HCT116 (cell line): ENCODE data around the gene CYB5R2. TPM values are rescaled to one million over a fixed set of nuclear protein-coding genes. Genes with fewer than 3 reads are reported as not detected.

Source experiments
- ATAC-seq: fragments of 200-7000 bp; cut with Tn5 transposase; 2 replicates; pipeline ENCODE4 v1.9.1; 2020; ENCODE audit warnings: mild to moderate bottlenecking, moderate library complexity
- BruUV-seq: library from RNA; stranded (reverse); fragments of 400-500 nt; replicated peaks from 2 replicates; lab custom pipeline; 2021; lab: Mats Ljungman, UMichigan
- CTCF ChIA-PET: fragments of 300-600 bp; sonication (Branson Sonifier 250); formaldehyde crosslinking; loops from one replicate; lab custom pipeline; 2021; ENCODE audit warnings: antibody characterized with exemption; lab: Charles Lee
- POLR2A ChIA-PET: fragments of 300-600, 350-600 bp; sonication (Branson Sonifier 250); formaldehyde crosslinking; loops from one replicate; lab custom pipeline; 2021; ENCODE audit warnings: antibody characterized with exemption; lab: Charles Lee
- RAD21 ChIA-PET, 2 experiments: fragments of 300-600 bp; sonication (Branson Sonifier 250); formaldehyde crosslinking; loops; one replicate each; lab custom pipeline; 2023; ENCODE audit warnings: low total read pairs in 2 of 2; ENCODE audit not compliant: uncharacterized antibody in 2 of 2, unreplicated experiment in 2 of 2, low non-redundant PET in 1 of 2; lab: Charles Lee
- DNase-seq: peaks from one replicate; pipeline ENCODE4 v3.0.0-alpha.2; 2010; ENCODE audit warnings: low read depth, low spot score
- H2AFZ ChIP-seq: fragments of 200-600 bp; shearing (Covaris generic), sonication (generic); 2 replicates; pipeline ENCODE4 v1.6.1; 2017; ENCODE audit warnings: low read depth, mixed run types, mixed read lengths, antibody characterized with exemption, low read length; ENCODE audit not compliant: poor library complexity, severe bottlenecking
- H3K27ac ChIP-seq: 2 replicates; pipeline ENCODE4 v1.5.1; 2012; ENCODE audit warnings: low read depth, low read length
- H3K27me3 ChIP-seq: fragments of 200-600 bp; sonication (generic); 2 replicates; pipeline ENCODE4 v1.6.1; 2016; ENCODE audit warnings: mixed run types, low read length, mixed read lengths; ENCODE audit not compliant: insufficient read depth
- H3K36me3 ChIP-seq, 2 experiments: fragments of 200-500 bp in 1 of 2; fragments of 200-600 bp in 1 of 2; sonication (Bioruptor generic) in 1 of 2; sonication (generic) in 1 of 2; 2 replicates each; pipeline versions ENCODE4 v1.5.1 to v1.6.1; 2014 to 2016; ENCODE audit warnings: low read length in 2 of 2, inconsistent platforms in 1 of 2, mixed read lengths in 1 of 2, mixed run types in 1 of 2; ENCODE audit not compliant: insufficient read depth in 2 of 2, control insufficient read depth in 1 of 2
- H3K4me1 ChIP-seq, 2 experiments: fragments of 200-600 bp in 1 of 2; sonication (generic) in 1 of 2; 2 replicates each; pipeline versions ENCODE4 v1.5.1 to v1.6.1; 2012 to 2017; ENCODE audit warnings: low read length in 2 of 2, inconsistent platforms in 1 of 2, mild to moderate bottlenecking in 1 of 2, mixed read lengths in 1 of 2, mixed run types in 1 of 2, moderate library complexity in 1 of 2; ENCODE audit not compliant: insufficient read depth in 2 of 2, control insufficient read depth in 1 of 2
- H3K4me2 ChIP-seq: fragments of 200-600 bp; sonication (generic); 2 replicates; pipeline ENCODE4 v1.6.1; 2017; ENCODE audit warnings: mixed run types, low read length, mixed read lengths
- H3K4me3 ChIP-seq, 2 experiments: fragments of 200-600 bp in 1 of 2; sonication (generic) in 1 of 2; replicated peaks in 1 of 2; 2 replicates each; pipeline ENCODE4 v1.5.1; 2011 to 2016; ENCODE audit warnings: low read length in 2 of 2, control low read depth in 1 of 2, low read depth in 1 of 2, mild to moderate bottlenecking in 1 of 2, mixed read lengths in 1 of 2, mixed run types in 1 of 2
- H3K79me2 ChIP-seq: fragments of 200-600 bp; sonication (generic); 2 replicates; pipeline ENCODE4 v1.6.1; 2017; ENCODE audit warnings: mild to moderate bottlenecking, mixed run types, low read length, moderate library complexity, mixed read lengths; ENCODE audit not compliant: insufficient read depth
- H3K9ac ChIP-seq: fragments of 200-600 bp; sonication (generic); 2 replicates; pipeline ENCODE4 v1.6.1; 2016; ENCODE audit warnings: low read length, mixed read lengths
- H3K9me2 ChIP-seq: fragments of 200-600 bp; sonication (generic), shearing (Covaris generic); 2 replicates; pipeline ENCODE4 v1.6.1; 2017; ENCODE audit warnings: mixed run types, mild to moderate bottlenecking, moderate library complexity; ENCODE audit not compliant: insufficient read depth
- H3K9me3 ChIP-seq, 2 experiments: fragments of 200-500 bp in 1 of 2; fragments of 200-600 bp in 1 of 2; sonication (Bioruptor generic) in 1 of 2; sonication (generic) in 1 of 2; 2 replicates each; pipeline ENCODE4 v1.6.1; 2014 to 2017; ENCODE audit warnings: low read length in 2 of 2, mixed read lengths in 2 of 2, inconsistent platforms in 1 of 2, low read depth in 1 of 2, mild to moderate bottlenecking in 1 of 2, mixed run types in 1 of 2, moderate library complexity in 1 of 2; ENCODE audit not compliant: control insufficient read depth in 1 of 2, insufficient read depth in 1 of 2
- H4K20me1 ChIP-seq: fragments of 200-600 bp; sonication (generic), shearing (Covaris generic); 2 replicates; pipeline ENCODE4 v1.6.1; 2017; ENCODE audit warnings: mixed run types, mild to moderate bottlenecking, moderate library complexity; ENCODE audit not compliant: insufficient read depth
- CBX3 ChIP-seq: IDR thresholded peaks from 2 replicates; pipeline ENCODE4 v1.6.1; 2012; ENCODE audit warnings: low read depth
- CEBPB ChIP-seq: IDR thresholded peaks from 2 replicates; pipeline ENCODE4 v1.6.1; 2012; ENCODE audit warnings: low read depth
- ELF1 ChIP-seq: IDR thresholded peaks from 2 replicates; pipeline ENCODE4 v1.6.1; 2012; ENCODE audit warnings: low read depth, borderline replicate concordance
- FOSL1 ChIP-seq: IDR thresholded peaks from 2 replicates; pipeline ENCODE4 v1.6.1; 2012; ENCODE audit warnings: low read depth
- POLR2A ChIP-seq: IDR thresholded peaks from 2 replicates; pipeline ENCODE4 v1.7.0; 2011; ENCODE audit warnings: borderline replicate concordance; ENCODE audit not compliant: insufficient read depth, insufficient read length; ENCODE audit errors: extremely low read depth
- POLR2AphosphoS5 ChIP-seq: IDR thresholded peaks from 2 replicates; pipeline ENCODE4 v1.6.1; 2011; ENCODE audit warnings: mild to moderate bottlenecking, low read depth, low read length, moderate library complexity
- SIN3A ChIP-seq: IDR thresholded peaks from 2 replicates; pipeline ENCODE4 v1.6.1; 2012; ENCODE audit warnings: low read depth
- SP1 ChIP-seq: IDR thresholded peaks from 2 replicates; pipeline ENCODE4 v1.6.1; 2012; ENCODE audit warnings: low read depth
- SRF ChIP-seq: IDR thresholded peaks from 2 replicates; pipeline ENCODE4 v1.6.1; 2012; ENCODE audit warnings: low read depth
- ZFX ChIP-seq: fragments of 450-650 bp; IDR thresholded peaks from 2 replicates; pipeline ENCODE4 v1.6.1; 2017
- ZNF274 ChIP-seq: fragments of 200-500 bp; sonication (Bioruptor generic); IDR thresholded peaks from 2 replicates; pipeline ENCODE4 v1.6.1; 2014; ENCODE audit warnings: mild to moderate bottlenecking, low read depth, low read length, inconsistent platforms
- intact Hi-C: fragments of 100-400 bp; cut with micrococcal nuclease; formaldehyde crosslinking; loops from 2 replicates; pipeline ENCODE4 v1.10.0; 2022
- total RNA-seq: library from RNA; stranded (reverse); gene quantifications from one replicate; pipeline ENCODE4 v1.2.1, GENCODE V29; 2021; ENCODE audit not compliant: unreplicated experiment
- TF ChIP-seq, protein P1 (sequence below): IDR thresholded peaks from 2 replicates; pipeline ENCODE4 v1.6.1; 2011; ENCODE audit warnings: mild to moderate bottlenecking, low read length, moderate library complexity; ENCODE audit not compliant: insufficient replicate concordance; ENCODE audit errors: extremely low read depth
- TF ChIP-seq, protein P2 (sequence below): IDR thresholded peaks from 2 replicates; pipeline ENCODE4 v1.6.1; 2012
- TF ChIP-seq, protein P3 (sequence below): IDR thresholded peaks from 2 replicates; pipeline ENCODE4 v1.6.1; 2012
- TF ChIP-seq, protein P4 (sequence below), 3 experiments: fragments of 200-600 bp in 1 of 3; sonication (generic) in 1 of 3; IDR thresholded peaks in 2 of 3; conservative IDR thresholded peaks in 1 of 3; 2 replicates each; pipeline ENCODE4 v1.5.1; 2012 to 2017; ENCODE audit warnings: low read depth in 2 of 3, low read length in 2 of 3, antibody characterized with exemption in 1 of 3, borderline replicate concordance in 1 of 3, control low read depth in 1 of 3, mild to moderate bottlenecking in 1 of 3, mixed read lengths in 1 of 3, mixed run types in 1 of 3, moderate library complexity in 1 of 3; ENCODE audit not compliant: insufficient read depth in 1 of 3

Gene CYB5R2
- total RNA-seq, 1 experiment from 2014 or later = 14.4 TPM

DNA sequence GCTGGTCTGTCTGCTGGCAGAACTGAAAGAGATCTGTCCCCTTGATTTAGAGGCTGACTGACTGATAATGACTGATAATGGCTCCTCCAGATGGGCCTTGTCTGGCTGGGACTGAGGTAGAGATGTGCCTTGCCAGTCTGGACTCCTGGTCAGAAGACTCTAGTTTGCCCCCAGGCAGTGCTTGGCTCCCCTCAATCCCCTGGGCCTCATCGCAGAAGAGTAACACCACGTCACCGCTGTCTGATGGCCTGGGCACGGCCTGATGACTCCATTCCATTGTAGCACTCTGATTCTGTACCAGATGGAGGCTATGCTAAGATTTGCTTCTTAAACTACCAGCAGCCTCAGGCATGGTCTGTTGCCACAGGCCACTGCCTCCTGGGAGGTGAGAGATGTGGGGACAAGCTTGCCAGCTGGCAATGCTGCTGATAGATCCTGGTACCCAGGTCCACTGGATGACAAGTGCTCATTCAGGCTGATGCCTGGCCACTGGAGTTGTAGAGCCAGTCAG, 19.1 kb downstream of the CYB5R2 start:
- no peak for ATAC-seq
- CTCF ChIA-PET = interaction anchor here (0.8 kb wide), 1 partner anchor 83 kb away, joined by 6 read pairs; no protein-coding TSS in a partner anchor
- Histone ChIP-seq H3K4me2 (no peak overlapping the region), H4K20me1 (no peaks in the 10 kb centered on the region), H3K79me2 (no peaks in the 10 kb centered on the region), H2AFZ (no peak overlapping the region), H3K27ac (no peak overlapping the region), H3K27me3 (no peaks in the 10 kb centered on the region), H3K4me3 (no peak overlapping the region), H3K36me3 (no peaks in the 10 kb centered on the region), H3K9ac (no peak overlapping the region), H3K9me3 (no peaks in the 10 kb centered on the region), H3K4me1 (no peaks in the 10 kb centered on the region), H3K9me2 (no peaks in the 10 kb centered on the region)
- no peak for TF ChIP-seq ZNF274
- TF ChIP-seq ELF1 = no peak
- TF ChIP-seq ZFX = no peak
- TF ChIP-seq FOSL1 = no peak
- TF ChIP-seq CEBPB = no peak
- DNase-seq = no peak
- intact Hi-C loops = no loop called here
- POLR2A ChIA-PET = no interaction called here
- BruUV-seq = no TSS peak
- RAD21 ChIA-PET = no interaction called here

DNA sequence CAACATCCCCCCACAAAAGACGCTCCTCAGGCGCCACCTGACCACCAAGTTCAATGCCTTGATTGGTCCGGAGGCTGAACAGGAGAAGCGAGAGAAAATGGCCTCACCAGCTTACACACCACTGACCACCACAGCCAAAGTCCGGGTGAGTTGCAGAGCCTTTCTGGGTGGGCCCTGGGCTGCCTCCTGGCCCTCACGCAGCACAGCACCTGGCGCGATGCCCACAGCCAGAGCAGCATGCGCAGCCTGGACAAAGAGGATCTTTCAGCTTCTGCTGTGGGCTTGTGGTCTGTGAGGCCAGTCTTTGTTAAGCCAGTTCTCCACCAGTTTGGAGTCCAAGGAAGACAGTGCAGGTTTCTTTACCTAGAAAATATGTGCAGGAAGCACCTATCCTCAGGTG, 21.6 kb downstream of the CYB5R2 start:
- no peaks in the 10 kb centered on the region for H3K4me1 ChIP-seq
- H3K4me2 ChIP-seq = no peak overlapping the region
- TF ChIP-seq, protein P1, sequence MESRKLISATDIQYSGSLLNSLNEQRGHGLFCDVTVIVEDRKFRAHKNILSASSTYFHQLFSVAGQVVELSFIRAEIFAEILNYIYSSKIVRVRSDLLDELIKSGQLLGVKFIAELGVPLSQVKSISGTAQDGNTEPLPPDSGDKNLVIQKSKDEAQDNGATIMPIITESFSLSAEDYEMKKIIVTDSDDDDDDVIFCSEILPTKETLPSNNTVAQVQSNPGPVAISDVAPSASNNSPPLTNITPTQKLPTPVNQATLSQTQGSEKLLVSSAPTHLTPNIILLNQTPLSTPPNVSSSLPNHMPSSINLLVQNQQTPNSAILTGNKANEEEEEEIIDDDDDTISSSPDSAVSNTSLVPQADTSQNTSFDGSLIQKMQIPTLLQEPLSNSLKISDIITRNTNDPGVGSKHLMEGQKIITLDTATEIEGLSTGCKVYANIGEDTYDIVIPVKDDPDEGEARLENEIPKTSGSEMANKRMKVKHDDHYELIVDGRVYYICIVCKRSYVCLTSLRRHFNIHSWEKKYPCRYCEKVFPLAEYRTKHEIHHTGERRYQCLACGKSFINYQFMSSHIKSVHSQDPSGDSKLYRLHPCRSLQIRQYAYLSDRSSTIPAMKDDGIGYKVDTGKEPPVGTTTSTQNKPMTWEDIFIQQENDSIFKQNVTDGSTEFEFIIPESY = no peak
- TF ChIP-seq, protein P2, sequence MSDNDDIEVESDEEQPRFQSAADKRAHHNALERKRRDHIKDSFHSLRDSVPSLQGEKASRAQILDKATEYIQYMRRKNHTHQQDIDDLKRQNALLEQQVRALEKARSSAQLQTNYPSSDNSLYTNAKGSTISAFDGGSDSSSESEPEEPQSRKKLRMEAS = no peak
- TF ChIP-seq, protein P3, sequence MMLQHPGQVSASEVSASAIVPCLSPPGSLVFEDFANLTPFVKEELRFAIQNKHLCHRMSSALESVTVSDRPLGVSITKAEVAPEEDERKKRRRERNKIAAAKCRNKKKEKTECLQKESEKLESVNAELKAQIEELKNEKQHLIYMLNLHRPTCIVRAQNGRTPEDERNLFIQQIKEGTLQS = no peak
- TF ChIP-seq POLR2AphosphoS5 = no peak
- no peak for TF ChIP-seq SP1
- TF ChIP-seq FOSL1 = no peak
- TF ChIP-seq ZNF274 = no peak
- no peak for TF ChIP-seq ELF1
- no peak for TF ChIP-seq CBX3
- no peak for TF ChIP-seq SIN3A
- TF ChIP-seq SRF = no peak
- TF ChIP-seq POLR2A = no peak
- TF ChIP-seq, protein P4, sequence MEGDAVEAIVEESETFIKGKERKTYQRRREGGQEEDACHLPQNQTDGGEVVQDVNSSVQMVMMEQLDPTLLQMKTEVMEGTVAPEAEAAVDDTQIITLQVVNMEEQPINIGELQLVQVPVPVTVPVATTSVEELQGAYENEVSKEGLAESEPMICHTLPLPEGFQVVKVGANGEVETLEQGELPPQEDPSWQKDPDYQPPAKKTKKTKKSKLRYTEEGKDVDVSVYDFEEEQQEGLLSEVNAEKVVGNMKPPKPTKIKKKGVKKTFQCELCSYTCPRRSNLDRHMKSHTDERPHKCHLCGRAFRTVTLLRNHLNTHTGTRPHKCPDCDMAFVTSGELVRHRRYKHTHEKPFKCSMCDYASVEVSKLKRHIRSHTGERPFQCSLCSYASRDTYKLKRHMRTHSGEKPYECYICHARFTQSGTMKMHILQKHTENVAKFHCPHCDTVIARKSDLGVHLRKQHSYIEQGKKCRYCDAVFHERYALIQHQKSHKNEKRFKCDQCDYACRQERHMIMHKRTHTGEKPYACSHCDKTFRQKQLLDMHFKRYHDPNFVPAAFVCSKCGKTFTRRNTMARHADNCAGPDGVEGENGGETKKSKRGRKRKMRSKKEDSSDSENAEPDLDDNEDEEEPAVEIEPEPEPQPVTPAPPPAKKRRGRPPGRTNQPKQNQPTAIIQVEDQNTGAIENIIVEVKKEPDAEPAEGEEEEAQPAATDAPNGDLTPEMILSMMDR (IDR thresholded peaks at IDR 0.05 in 2 of 3, conservative IDR thresholded peaks at IDR 0.05 in 1 of 3; ENCODE audit: borderline replicate concordance in 1 of 3, insufficient read depth in 1 of 3, low read depth in 2 of 3, low read length in 2 of 3) = no peak
- no peaks in the 10 kb centered on the region for H3K79me2 ChIP-seq
- DNase-seq (no peak), ATAC-seq (no peak)
- ChIA-PET POLR2A (no interaction called here), CTCF (no interaction called here), RAD21 (no interaction called here)
- no peaks in the 10 kb centered on the region for H3K9me3 ChIP-seq
- no peak overlapping the region for H2AFZ ChIP-seq
- H3K9me2 ChIP-seq = no peaks in the 10 kb centered on the region
- no peaks in the 10 kb centered on the region for H4K20me1 ChIP-seq
- no peak overlapping the region for H3K27ac ChIP-seq
- no peaks in the 10 kb centered on the region for H3K36me3 ChIP-seq
- no peak overlapping the region for H3K9ac ChIP-seq
- intact Hi-C loops = no loop called here
- no peaks in the 10 kb centered on the region for H3K27me3 ChIP-seq
- no peak overlapping the region for H3K4me3 ChIP-seq
- BruUV-seq = no TSS peak
